Astrocyte (in vitro differentiated cells and primary cell): ENCODE results near the gene LEMD1. TPM values are rescaled to one million over a fixed set of nuclear protein-coding genes. Genes with fewer than 3 reads are reported as not detected.

ENCODE experiments used
- DNase-seq: peaks from one replicate; pipeline ENCODE4 v3.0.0-alpha.2; 2010; ENCODE audit warnings: low read depth
- FAIRE-seq: peaks from 2 replicates; lab custom pipeline; 2011; peaks lifted over from hg19 to GRCh38; lab: Jason Lieb, UNC
- H2AFZ ChIP-seq: 2 replicates; pipeline ENCODE4 v1.6.0; 2012; ENCODE audit warnings: low read depth, low read length, inconsistent platforms
- H3K27ac ChIP-seq: 2 replicates; pipeline ENCODE4 v1.5.1; 2011; ENCODE audit warnings: low read depth, low read length, inconsistent platforms
- H3K27me3 ChIP-seq: 2 replicates; pipeline ENCODE4 v1.6.0; 2011; ENCODE audit warnings: low read length, inconsistent platforms; ENCODE audit not compliant: insufficient read depth
- H3K36me3 ChIP-seq: 2 replicates; pipeline ENCODE4 v1.5.1; 2011; ENCODE audit warnings: low read length, inconsistent platforms; ENCODE audit not compliant: insufficient read depth
- H3K4me1 ChIP-seq: 2 replicates; pipeline ENCODE4 v1.5.1; 2011; ENCODE audit warnings: low read length, inconsistent platforms; ENCODE audit not compliant: insufficient read depth
- H3K4me2 ChIP-seq: 2 replicates; pipeline ENCODE4 v1.6.0; 2012; ENCODE audit warnings: low read length, inconsistent platforms
- H3K4me3 ChIP-seq: 2 replicates; pipeline ENCODE4 v1.5.1; 2011; ENCODE audit warnings: low read depth, mild to moderate bottlenecking, low read length, inconsistent platforms; ENCODE audit not compliant: insufficient read depth
- H3K79me2 ChIP-seq: 2 replicates; pipeline ENCODE4 v1.6.0; 2012; ENCODE audit warnings: mild to moderate bottlenecking, low read length, inconsistent platforms; ENCODE audit not compliant: insufficient read depth
- H3K9ac ChIP-seq: 2 replicates; pipeline ENCODE4 v1.6.0; 2012; ENCODE audit warnings: mild to moderate bottlenecking, low read length, inconsistent platforms
- H3K9me3 ChIP-seq: 2 replicates; pipeline ENCODE4 v1.5.1; 2012; ENCODE audit warnings: low read depth, mild to moderate bottlenecking, low read length, inconsistent platforms; ENCODE audit not compliant: insufficient read depth
- H4K20me1 ChIP-seq: 2 replicates; pipeline ENCODE4 v1.6.0; 2012; ENCODE audit warnings: low read length, inconsistent platforms; ENCODE audit not compliant: insufficient read depth
- H3K27ac Mint-ChIP-seq: one replicate; pipeline ENCODE4 v1.8.0; 2021; ENCODE audit warnings: mild to moderate bottlenecking, mixed read lengths; ENCODE audit not compliant: unreplicated experiment
- H3K27me3 Mint-ChIP-seq: one replicate; pipeline ENCODE4 v1.8.0; 2021; ENCODE audit warnings: low read depth, mixed read lengths; ENCODE audit not compliant: unreplicated experiment
- H3K36me3 Mint-ChIP-seq: one replicate; pipeline ENCODE4 v1.8.0; 2021; ENCODE audit warnings: low read depth, mixed read lengths; ENCODE audit not compliant: unreplicated experiment
- H3K4me1 Mint-ChIP-seq: one replicate; pipeline ENCODE4 v1.8.0; 2021; ENCODE audit warnings: low read depth, mixed read lengths; ENCODE audit not compliant: unreplicated experiment
- H3K4me3 Mint-ChIP-seq: one replicate; pipeline ENCODE4 v1.8.0; 2021; ENCODE audit warnings: mild to moderate bottlenecking, moderate library complexity, mixed read lengths; ENCODE audit not compliant: unreplicated experiment
- H3K9me3 Mint-ChIP-seq: one replicate; pipeline ENCODE4 v1.8.0; 2021; ENCODE audit warnings: mild to moderate bottlenecking, mixed read lengths; ENCODE audit not compliant: unreplicated experiment
- EZH2 ChIP-seq: IDR thresholded peaks from 2 replicates; pipeline ENCODE4 v1.6.1; 2012; ENCODE audit warnings: mild to moderate bottlenecking, low read length, inconsistent platforms; ENCODE audit not compliant: insufficient read depth
- total RNA-seq: library from RNA; stranded (reverse); gene quantifications from 2 replicates; pipeline ENCODE4 v1.2.1, GENCODE V29; 2021
- TF ChIP-seq, protein P1 (sequence below): IDR thresholded peaks from 2 replicates; pipeline ENCODE4 v1.5.1; 2011; ENCODE audit warnings: low read depth, mild to moderate bottlenecking, inconsistent platforms, low read length, moderate library complexity; ENCODE audit not compliant: insufficient read depth

Gene LEMD1
- total RNA-seq, 1 donor from 2014 or later = 3.1 TPM

DNA sequence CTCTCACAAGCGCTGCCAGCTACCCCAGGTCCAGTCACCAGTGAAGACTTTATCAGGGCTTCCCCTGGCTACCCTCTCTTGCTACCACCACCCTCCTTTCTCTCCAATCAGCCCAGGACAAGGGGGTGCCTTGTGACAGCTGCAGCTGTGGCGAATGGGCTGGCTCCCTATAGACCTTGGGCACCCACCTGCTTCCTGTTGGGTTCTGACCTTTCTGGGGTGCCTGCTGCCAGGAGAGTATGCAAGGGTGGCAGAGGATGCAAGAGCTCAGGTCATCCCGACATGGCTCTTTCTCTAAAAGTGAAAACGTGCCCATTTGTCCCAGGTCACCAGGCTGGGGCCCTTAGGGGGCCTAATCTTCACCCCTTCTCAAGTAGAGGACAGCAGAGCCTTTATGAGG, 71.7 kb downstream of the LEMD1 start:
- H4K20me1 ChIP-seq = no peaks in the 10 kb centered on the region
- no peak overlapping the region for H3K27ac ChIP-seq
- no peaks in the 10 kb centered on the region for H3K36me3 Mint-ChIP-seq
- H3K4me3 ChIP-seq = no peak overlapping the region
- peaks cover 12% of the 10 kb centered on the region for H3K4me1 ChIP-seq
- peaks cover 31% of the 10 kb centered on the region for H3K4me1 Mint-ChIP-seq
- no peak for DNase-seq
- no peak overlapping the region for H3K4me2 ChIP-seq
- H3K27me3 ChIP-seq = peaks cover 4% of the 10 kb centered on the region
- FAIRE-seq = no peak
- H3K79me2 ChIP-seq = no peaks in the 10 kb centered on the region
- H2AFZ ChIP-seq = no peak overlapping the region
- H3K9ac ChIP-seq = no peak overlapping the region
- H3K36me3 ChIP-seq = no peaks in the 10 kb centered on the region
- H3K9me3 ChIP-seq = no peaks in the 10 kb centered on the region
- peaks cover 10% of the 10 kb centered on the region for H3K27me3 Mint-ChIP-seq
- no peak overlapping the region for H3K4me3 Mint-ChIP-seq
- H3K27ac Mint-ChIP-seq = no peak overlapping the region
- TF ChIP-seq, protein P1, sequence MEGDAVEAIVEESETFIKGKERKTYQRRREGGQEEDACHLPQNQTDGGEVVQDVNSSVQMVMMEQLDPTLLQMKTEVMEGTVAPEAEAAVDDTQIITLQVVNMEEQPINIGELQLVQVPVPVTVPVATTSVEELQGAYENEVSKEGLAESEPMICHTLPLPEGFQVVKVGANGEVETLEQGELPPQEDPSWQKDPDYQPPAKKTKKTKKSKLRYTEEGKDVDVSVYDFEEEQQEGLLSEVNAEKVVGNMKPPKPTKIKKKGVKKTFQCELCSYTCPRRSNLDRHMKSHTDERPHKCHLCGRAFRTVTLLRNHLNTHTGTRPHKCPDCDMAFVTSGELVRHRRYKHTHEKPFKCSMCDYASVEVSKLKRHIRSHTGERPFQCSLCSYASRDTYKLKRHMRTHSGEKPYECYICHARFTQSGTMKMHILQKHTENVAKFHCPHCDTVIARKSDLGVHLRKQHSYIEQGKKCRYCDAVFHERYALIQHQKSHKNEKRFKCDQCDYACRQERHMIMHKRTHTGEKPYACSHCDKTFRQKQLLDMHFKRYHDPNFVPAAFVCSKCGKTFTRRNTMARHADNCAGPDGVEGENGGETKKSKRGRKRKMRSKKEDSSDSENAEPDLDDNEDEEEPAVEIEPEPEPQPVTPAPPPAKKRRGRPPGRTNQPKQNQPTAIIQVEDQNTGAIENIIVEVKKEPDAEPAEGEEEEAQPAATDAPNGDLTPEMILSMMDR = no peak
- TF ChIP-seq EZH2 = no peak
- H3K9me3 Mint-ChIP-seq = no peaks in the 10 kb centered on the region

DNA sequence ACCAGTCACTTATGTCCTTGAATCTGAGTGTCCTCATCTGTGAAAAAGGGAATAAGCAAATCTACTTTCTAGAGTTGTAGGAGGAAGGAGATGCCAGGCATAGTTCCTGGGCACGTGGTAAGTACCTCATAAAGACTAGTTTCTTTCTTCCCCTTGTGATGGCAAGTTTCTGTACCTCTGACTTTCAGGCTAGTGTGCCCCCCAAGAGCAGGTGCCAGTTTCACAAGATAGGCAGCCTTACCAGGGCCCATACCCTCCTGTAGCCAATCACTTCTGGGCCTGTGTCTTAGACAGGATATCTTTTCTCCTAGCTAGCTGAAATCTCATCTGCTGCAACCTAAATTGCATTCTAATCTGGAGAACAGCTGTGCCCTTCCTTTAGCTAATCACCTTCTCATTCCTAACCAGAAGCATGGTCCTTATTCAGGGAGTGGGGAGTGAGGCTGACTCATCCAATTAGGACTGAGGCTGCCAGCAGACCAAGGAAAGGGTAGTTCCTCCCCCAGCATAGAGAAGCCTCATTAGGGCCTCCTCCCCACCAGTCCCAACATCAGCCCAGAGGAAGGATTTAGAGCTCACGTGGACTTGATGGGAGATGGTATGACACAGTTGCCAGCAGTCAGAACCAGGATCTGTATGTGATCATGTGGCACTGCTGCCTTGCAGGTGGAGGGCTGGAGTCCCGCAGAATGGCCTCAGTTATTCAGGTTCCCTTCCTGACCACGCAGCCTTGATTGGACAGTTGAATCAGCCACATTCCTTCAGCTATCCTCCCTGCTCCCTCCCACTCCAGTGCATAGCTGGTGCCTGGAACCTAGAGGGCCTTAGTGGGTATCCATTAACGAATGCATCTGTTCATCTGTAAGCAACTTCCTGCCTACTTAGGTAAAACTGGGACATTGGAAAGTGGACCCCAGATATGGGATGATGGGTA, 73.0 kb downstream of the LEMD1 start:
- no peak overlapping the region for H3K27ac ChIP-seq
- H3K27ac Mint-ChIP-seq = no peak overlapping the region

More for the DNA sequence above, 73.0 kb downstream of the LEMD1 start:
- Mint-ChIP-seq H3K36me3 (no peaks in the 10 kb centered on the region), H3K9me3 (no peaks in the 10 kb centered on the region), H3K4me3 (no peak overlapping the region), H3K4me1 (peaks cover 31% of the 10 kb centered on the region), H3K27me3 (peaks cover 18% of the 10 kb centered on the region)
- no peak overlapping the region for H3K4me3 ChIP-seq
- no peak overlapping the region for H3K4me2 ChIP-seq
- H3K9ac ChIP-seq = no peak overlapping the region
- H3K9me3 ChIP-seq = no peaks in the 10 kb centered on the region
- TF ChIP-seq, protein P1 = no peak
- TF ChIP-seq EZH2 = no peak
- H3K36me3 ChIP-seq = no peaks in the 10 kb centered on the region
- no peaks in the 10 kb centered on the region for H3K79me2 ChIP-seq
- no peaks in the 10 kb centered on the region for H4K20me1 ChIP-seq
- H3K4me1 ChIP-seq = peaks cover 11% of the 10 kb centered on the region
- no peak overlapping the region for H2AFZ ChIP-seq
- FAIRE-seq (no peak), DNase-seq (no peak)
- peaks cover 15% of the 10 kb centered on the region for H3K27me3 ChIP-seq
